ENCODE data around the gene PON3.

Gene PON3

GRCh38 chr7:95340491-95340890 is 55.7 kb downstream of the PON3 start:
- no peak for DNase-seq (ENCODE audit: low spot score)

GRCh38 chr7:95338832-95339231 is 57.3 kb downstream of the PON3 start:
- no peak for DNase-seq (ENCODE audit: low spot score)

GRCh38 chr7:95335093-95335492 is 61.1 kb downstream of the PON3 start:
- DNase-seq (ENCODE audit: low spot score): no peak

- DNase-seq (ENCODE audit: low spot score): no peak
Measured at GRCh38 chr7:95334447-95334846, 61.7 kb downstream of the PON3 start.

GRCh38 chr7:95330961-95331337 is 65.2 kb downstream of the PON3 start:
- DNase-seq (ENCODE audit: low spot score): no peak

GRCh38 chr7:95330204-95330960 is 65.8 kb downstream of the PON3 start:
- DNase-seq (ENCODE audit: low spot score): no peak

- no peak for DNase-seq (ENCODE audit: low spot score)
Measured at GRCh38 chr7:95327356-95327755, 68.8 kb downstream of the PON3 start.

GRCh38 chr7:95324431-95324830 is 71.7 kb downstream of the PON3 start, which contains the start of gene PON1:
TSS of gene PON1 (minus strand) at chr7:95324532. CDS start at chr7:95324475, 57 bp downstream.
- DNase-seq (ENCODE audit: low spot score): no peak

GRCh38 chr7:95323410-95324129 is 72.6 kb downstream of the PON3 start:
- DNase-seq (ENCODE audit: low spot score): no peak

GRCh38 chr7:95322854-95323253 is 73.3 kb downstream of the PON3 start:
- no peak for DNase-seq (ENCODE audit: low spot score)

- DNase-seq (ENCODE audit: low spot score): no peak
Measured at GRCh38 chr7:95322396-95322795, 73.8 kb downstream of the PON3 start.

GRCh38 chr7:95321720-95322119 is 74.5 kb downstream of the PON3 start:
- no peak for DNase-seq (ENCODE audit: low spot score)

GRCh38 chr7:95320651-95321050 is 75.5 kb downstream of the PON3 start:
- DNase-seq (ENCODE audit: low spot score): no peak

- DNase-seq (ENCODE audit: low spot score): no peak
Measured at GRCh38 chr7:95319570-95319969, 76.6 kb downstream of the PON3 start.

GRCh38 chr7:95318501-95319100 is 77.6 kb downstream of the PON3 start:
- DNase-seq (ENCODE audit: low spot score): no peak

- no peak for DNase-seq (ENCODE audit: low spot score)
Measured at GRCh38 chr7:95317966-95318365, 78.2 kb downstream of the PON3 start.

- DNase-seq (ENCODE audit: low spot score): no peak
Measured at GRCh38 chr7:95317546-95317945, 78.6 kb downstream of the PON3 start.

- DNase-seq (ENCODE audit: low spot score): no peak
Measured at GRCh38 chr7:95316588-95316987, 79.6 kb downstream of the PON3 start.

- no peak for DNase-seq (ENCODE audit: low spot score)
Measured at GRCh38 chr7:95312561-95312960, 83.6 kb downstream of the PON3 start.

GRCh38 chr7:95311389-95311788 is 84.8 kb downstream of the PON3 start:
- DNase-seq (ENCODE audit: low spot score): no peak

GRCh38 chr7:95309951-95310350 is 86.2 kb downstream of the PON3 start:
- DNase-seq (ENCODE audit: low spot score): no peak

Data from putamen (tissue), 1 donor.